ENCODE data around the gene DBP. TPM values are rescaled to one million over a fixed set of nuclear protein-coding genes. Genes with fewer than 3 reads are reported as not detected.

Gene DBP
- total and polyA plus RNA-seq, 2 of the 13 experiments (the other 11 are each of a cell fraction or from before 2014, with no cell fraction given): 1.7 to 5.8 TPM

DNA sequence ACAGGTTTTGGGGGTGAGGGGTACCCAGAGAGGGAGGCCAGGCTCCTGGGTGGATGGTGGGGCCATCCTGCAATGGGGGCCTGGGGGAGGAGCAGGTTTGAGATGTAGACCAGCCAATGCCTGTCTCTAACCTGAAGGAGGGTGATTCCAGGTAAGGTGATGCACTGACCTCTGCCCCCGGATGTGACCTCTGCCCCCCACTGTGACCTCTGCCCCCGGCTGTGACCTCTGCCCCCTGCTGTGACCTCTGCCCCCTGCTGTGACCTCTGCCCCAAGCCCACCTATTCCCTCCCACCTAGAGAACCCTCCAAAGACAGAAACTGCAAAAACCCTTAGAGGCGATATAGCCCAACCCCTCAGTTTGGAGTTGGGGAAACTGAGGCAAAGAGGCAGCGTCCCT, 40.9 kb downstream of the DBP start (continued):
- TF ChIP-seq KIAA2018 (CRISPR knock-in tag; IDR thresholded peaks at IDR 0.05; ENCODE audit: borderline replicate concordance) (no peak), BCLAF1 (IDR thresholded peaks at IDR 0.05) (no peak), TAF15 (IDR thresholded peaks at IDR 0.05; ENCODE audit: low read depth, low read length, poor library complexity, severe bottlenecking) (no peak), SP4 (CRISPR knock-in tag; IDR thresholded peaks at IDR 0.05) (no peak), NR2F6 (IDR thresholded peaks at IDR 0.05) (peak; percentile 25; the same call in 1 of the 2 replicates), NR2F6 (CRISPR knock-in tag; IDR thresholded peaks at IDR 0.05) (no peak)
- TF ChIP-seq, protein P1, sequence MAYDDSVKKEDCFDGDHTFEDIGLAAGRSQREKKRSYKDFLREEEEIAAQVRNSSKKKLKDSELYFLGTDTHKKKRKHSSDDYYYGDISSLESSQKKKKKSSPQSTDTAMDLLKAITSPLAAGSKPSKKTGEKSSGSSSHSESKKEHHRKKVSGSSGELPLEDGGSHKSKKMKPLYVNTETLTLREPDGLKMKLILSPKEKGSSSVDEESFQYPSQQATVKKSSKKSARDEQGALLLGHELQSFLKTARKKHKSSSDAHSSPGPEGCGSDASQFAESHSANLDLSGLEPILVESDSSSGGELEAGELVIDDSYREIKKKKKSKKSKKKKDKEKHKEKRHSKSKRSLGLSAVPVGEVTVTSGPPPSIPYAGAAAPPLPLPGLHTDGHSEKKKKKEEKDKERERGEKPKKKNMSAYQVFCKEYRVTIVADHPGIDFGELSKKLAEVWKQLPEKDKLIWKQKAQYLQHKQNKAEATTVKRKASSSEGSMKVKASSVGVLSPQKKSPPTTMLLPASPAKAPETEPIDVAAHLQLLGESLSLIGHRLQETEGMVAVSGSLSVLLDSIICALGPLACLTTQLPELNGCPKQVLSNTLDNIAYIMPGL (CRISPR knock-in tag; IDR thresholded peaks at IDR 0.05; ENCODE audit: borderline replicate concordance in 1 of 2, low read depth in 1 of 2): no peak

Measured in HepG2 (cell line).